GM06990 (cell line): ENCODE data around the gene MACC1.

ENCODE experiments used
- DNase-seq: peaks from one replicate; pipeline ENCODE4 v3.0.0-alpha.2; 2011; ENCODE audit not compliant: insufficient read length; ENCODE audit errors: extremely low read depth
- H3K27me3 ChIP-seq: replicated peaks from 2 replicates; pipeline ENCODE4 v1.6.0; 2011; ENCODE audit warnings: low read length; ENCODE audit not compliant: control insufficient read depth, insufficient read depth
- H3K36me3 ChIP-seq: 2 replicates; pipeline ENCODE4 v1.5.1; 2011; ENCODE audit warnings: low read length; ENCODE audit not compliant: control insufficient read depth, insufficient read depth
- H3K4me3 ChIP-seq: replicated peaks from 2 replicates; pipeline ENCODE4 v1.5.1; 2011; ENCODE audit warnings: low read depth, mild to moderate bottlenecking, control low read depth, low read length
- TF ChIP-seq, protein P1 (sequence below): IDR thresholded peaks from 2 replicates; pipeline ENCODE4 v1.5.1; 2011; ENCODE audit warnings: low read length, control low read depth, mild to moderate bottlenecking, inconsistent platforms; ENCODE audit not compliant: insufficient read depth, poor library complexity, severe bottlenecking

Gene MACC1

DNA sequence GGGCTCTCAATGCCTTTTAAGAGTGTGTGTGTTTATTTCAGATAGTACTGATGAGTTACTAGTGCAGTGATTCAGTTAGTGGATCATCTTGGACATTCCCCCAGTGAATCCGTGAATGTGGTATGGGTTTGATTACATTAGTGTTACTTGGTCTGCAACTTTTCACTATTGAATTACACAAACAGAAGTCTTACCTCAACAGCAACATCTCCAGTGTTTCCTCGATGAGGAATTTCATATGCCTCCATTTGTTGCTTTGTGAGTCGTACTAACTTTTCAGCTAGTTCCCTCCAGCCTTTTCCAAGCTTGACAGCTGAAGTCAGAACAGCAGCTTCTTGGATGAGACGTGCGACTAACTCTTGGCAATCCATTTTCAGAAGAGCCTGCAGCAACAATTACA is 63.2 kb downstream of the MACC1 start:
- no peak overlapping the region for H3K4me3 ChIP-seq
- H3K27me3 ChIP-seq: no peaks in the 10 kb centered on the region
- peaks cover 3% of the 10 kb centered on the region for H3K36me3 ChIP-seq
- TF ChIP-seq, protein P1, sequence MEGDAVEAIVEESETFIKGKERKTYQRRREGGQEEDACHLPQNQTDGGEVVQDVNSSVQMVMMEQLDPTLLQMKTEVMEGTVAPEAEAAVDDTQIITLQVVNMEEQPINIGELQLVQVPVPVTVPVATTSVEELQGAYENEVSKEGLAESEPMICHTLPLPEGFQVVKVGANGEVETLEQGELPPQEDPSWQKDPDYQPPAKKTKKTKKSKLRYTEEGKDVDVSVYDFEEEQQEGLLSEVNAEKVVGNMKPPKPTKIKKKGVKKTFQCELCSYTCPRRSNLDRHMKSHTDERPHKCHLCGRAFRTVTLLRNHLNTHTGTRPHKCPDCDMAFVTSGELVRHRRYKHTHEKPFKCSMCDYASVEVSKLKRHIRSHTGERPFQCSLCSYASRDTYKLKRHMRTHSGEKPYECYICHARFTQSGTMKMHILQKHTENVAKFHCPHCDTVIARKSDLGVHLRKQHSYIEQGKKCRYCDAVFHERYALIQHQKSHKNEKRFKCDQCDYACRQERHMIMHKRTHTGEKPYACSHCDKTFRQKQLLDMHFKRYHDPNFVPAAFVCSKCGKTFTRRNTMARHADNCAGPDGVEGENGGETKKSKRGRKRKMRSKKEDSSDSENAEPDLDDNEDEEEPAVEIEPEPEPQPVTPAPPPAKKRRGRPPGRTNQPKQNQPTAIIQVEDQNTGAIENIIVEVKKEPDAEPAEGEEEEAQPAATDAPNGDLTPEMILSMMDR: no peak
- no peak for DNase-seq

GRCh38 chr7:20153567-20153966 is 63.6 kb downstream of the MACC1 start:
- no peak overlapping the region for H3K4me3 ChIP-seq
- DNase-seq: no peak
- TF ChIP-seq, protein P1: no peak

DNA sequence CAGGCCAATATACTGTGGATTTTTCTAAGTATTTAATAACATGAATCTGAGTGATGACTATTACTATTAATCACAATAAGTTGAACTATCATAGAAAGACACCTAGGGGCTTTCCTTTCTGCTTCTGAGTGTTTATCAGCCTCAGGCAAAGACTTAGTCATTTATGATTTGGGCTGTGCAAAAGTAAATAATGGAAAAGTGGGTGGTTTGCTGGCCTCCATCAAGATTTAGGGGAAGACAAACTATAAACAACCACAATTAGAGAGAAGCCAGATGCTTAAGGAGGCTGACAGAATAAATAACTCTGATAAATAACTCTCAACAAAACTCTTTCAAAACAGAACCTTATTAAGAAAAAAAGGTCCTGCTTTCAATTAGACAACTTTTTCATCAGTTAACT is 64.7 kb downstream of the MACC1 start:
- H3K27me3 ChIP-seq: no peaks in the 10 kb centered on the region
- no peak overlapping the region for H3K4me3 ChIP-seq
- TF ChIP-seq, protein P1: no peak
- DNase-seq: no peak
- peaks cover 3% of the 10 kb centered on the region for H3K36me3 ChIP-seq

More at GRCh38 chr7:20153567-20153966, 63.6 kb downstream of the MACC1 start:
- Histone ChIP-seq H3K27me3 (no peaks in the 10 kb centered on the region), H3K36me3 (peaks cover 3% of the 10 kb centered on the region)

- DNase-seq: no peak
- TF ChIP-seq, protein P1: no peak
- peaks cover 3% of the 10 kb centered on the region for H3K36me3 ChIP-seq
- H3K27me3 ChIP-seq: no peaks in the 10 kb centered on the region
- H3K4me3 ChIP-seq: no peak overlapping the region
These were observed 65.3 kb downstream of the MACC1 start for GRCh38 chr7:20151708-20152456.

DNA sequence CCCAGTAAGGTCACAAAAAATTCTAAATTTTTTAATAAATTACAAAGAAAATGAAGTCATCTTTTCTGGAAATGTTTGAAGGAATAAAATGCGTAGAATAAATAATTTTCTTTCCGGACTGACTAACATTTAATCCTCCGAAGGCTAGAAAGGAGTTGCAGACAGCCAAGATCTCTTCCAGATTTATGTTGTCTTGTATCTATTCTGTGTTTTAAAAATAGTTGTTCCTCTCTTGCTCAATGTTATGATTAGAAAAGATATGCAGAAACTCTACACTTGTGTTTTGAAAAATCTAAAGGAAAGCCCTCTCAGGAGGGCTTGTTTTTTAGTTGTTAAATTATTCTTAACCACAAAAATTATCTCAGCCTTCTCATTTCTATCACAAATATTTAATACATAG is 70.7 kb downstream of the MACC1 start:
- TF ChIP-seq, protein P1: no peak
- DNase-seq: no peak
- no peak overlapping the region for H3K4me3 ChIP-seq
- no peaks in the 10 kb centered on the region for H3K36me3 ChIP-seq
- no peaks in the 10 kb centered on the region for H3K27me3 ChIP-seq
